ENCODE measurements around the gene SHROOM3.

- TF ChIP-seq ZNF337 (CRISPR knock-in tag; IDR thresholded peaks at IDR 0.05; ENCODE audit: borderline replicate concordance, low read depth) (no peak), ZNF180 (CRISPR knock-in tag; IDR thresholded peaks at IDR 0.05; ENCODE audit: borderline replicate concordance, low read depth) (no peak), ZFP90 (CRISPR knock-in tag; IDR thresholded peaks at IDR 0.05; ENCODE audit: borderline replicate concordance) (no peak), NR2C2 (CRISPR knock-in tag; IDR thresholded peaks at IDR 0.05; ENCODE audit: borderline replicate concordance) (no peak), CBX5 (CRISPR knock-in tag; IDR thresholded peaks at IDR 0.05; ENCODE audit: borderline replicate concordance) (no peak), IRF2 (CRISPR knock-in tag; IDR thresholded peaks at IDR 0.05) (no peak), XBP1 (CRISPR knock-in tag; IDR thresholded peaks at IDR 0.05) (no peak), RAD21 (CRISPR knock-in tag; IDR thresholded peaks at IDR 0.05) (no peak), SP2 (CRISPR knock-in tag; IDR thresholded peaks at IDR 0.05) (no peak)
- TF ChIP-seq, protein P1, sequence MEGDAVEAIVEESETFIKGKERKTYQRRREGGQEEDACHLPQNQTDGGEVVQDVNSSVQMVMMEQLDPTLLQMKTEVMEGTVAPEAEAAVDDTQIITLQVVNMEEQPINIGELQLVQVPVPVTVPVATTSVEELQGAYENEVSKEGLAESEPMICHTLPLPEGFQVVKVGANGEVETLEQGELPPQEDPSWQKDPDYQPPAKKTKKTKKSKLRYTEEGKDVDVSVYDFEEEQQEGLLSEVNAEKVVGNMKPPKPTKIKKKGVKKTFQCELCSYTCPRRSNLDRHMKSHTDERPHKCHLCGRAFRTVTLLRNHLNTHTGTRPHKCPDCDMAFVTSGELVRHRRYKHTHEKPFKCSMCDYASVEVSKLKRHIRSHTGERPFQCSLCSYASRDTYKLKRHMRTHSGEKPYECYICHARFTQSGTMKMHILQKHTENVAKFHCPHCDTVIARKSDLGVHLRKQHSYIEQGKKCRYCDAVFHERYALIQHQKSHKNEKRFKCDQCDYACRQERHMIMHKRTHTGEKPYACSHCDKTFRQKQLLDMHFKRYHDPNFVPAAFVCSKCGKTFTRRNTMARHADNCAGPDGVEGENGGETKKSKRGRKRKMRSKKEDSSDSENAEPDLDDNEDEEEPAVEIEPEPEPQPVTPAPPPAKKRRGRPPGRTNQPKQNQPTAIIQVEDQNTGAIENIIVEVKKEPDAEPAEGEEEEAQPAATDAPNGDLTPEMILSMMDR (CRISPR knock-in tag; IDR thresholded peaks at IDR 0.05): no peak
- TF ChIP-seq, protein P2, sequence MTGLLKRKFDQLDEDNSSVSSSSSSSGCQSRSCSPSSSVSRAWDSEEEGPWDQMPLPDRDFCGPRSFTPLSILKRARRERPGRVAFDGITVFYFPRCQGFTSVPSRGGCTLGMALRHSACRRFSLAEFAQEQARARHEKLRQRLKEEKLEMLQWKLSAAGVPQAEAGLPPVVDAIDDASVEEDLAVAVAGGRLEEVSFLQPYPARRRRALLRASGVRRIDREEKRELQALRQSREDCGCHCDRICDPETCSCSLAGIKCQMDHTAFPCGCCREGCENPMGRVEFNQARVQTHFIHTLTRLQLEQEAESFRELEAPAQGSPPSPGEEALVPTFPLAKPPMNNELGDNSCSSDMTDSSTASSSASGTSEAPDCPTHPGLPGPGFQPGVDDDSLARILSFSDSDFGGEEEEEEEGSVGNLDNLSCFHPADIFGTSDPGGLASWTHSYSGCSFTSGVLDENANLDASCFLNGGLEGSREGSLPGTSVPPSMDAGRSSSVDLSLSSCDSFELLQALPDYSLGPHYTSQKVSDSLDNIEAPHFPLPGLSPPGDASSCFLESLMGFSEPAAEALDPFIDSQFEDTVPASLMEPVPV (CRISPR knock-in tag; IDR thresholded peaks at IDR 0.05): no peak
- TF ChIP-seq, protein P3, sequence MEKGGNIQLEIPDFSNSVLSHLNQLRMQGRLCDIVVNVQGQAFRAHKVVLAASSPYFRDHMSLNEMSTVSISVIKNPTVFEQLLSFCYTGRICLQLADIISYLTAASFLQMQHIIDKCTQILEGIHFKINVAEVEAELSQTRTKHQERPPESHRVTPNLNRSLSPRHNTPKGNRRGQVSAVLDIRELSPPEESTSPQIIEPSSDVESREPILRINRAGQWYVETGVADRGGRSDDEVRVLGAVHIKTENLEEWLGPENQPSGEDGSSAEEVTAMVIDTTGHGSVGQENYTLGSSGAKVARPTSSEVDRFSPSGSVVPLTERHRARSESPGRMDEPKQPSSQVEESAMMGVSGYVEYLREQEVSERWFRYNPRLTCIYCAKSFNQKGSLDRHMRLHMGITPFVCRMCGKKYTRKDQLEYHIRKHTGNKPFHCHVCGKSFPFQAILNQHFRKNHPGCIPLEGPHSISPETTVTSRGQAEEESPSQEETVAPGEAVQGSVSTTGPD (CRISPR knock-in tag; IDR thresholded peaks at IDR 0.05): no peak
Measured at GRCh38 chr4:76616526-76616925, 181.5 kb downstream of the SHROOM3 start.

Measured in HepG2 (cell line).